Measurements from ENCODE around the gene CDH11. TPM values are rescaled to one million over a fixed set of nuclear protein-coding genes. Genes with fewer than 3 reads are reported as not detected.

Gene CDH11
- total and polyA plus RNA-seq, 2 of the 4 experiments (the other 2 are of a cell fraction) = 266 to 601 TPM

DNA sequence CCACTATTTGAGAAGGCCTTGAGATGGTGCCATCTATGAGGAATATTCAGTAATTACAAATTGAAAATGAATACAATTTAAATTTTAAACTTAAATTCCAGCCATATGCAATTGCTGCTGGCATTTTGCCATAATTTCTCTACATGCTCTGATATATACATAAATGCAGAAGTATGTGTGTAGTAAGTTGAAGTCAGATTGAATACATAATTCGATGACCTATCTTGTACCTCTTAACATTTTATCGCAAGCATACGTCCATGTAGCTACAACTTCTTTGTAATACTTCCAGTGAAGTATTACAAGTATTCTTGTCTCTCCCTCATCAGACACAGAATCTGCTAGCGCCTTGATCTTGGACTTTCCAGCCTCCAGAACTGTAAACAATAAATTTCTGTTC lies 26.0 kb downstream of the CDH11 start:
- H3K14ac ChIP-seq (replicated peaks; ENCODE audit: low read depth, low read length) = no peak overlapping the region
- H3K4ac ChIP-seq (ENCODE audit: low read depth, low read length) = no peak overlapping the region
- H2BK5ac ChIP-seq (ENCODE audit: low read depth, low read length, poor library complexity, severe bottlenecking) = no peak overlapping the region
- no peak overlapping the region for H2BK20ac ChIP-seq (ENCODE audit: low read depth, low read length)
- POLR2A ChIA-PET (ENCODE audit: unreplicated experiment) = no interaction called here
- no peak overlapping the region for H3K56ac ChIP-seq (ENCODE audit: extremely low read depth, insufficient read depth, low read length)
- no peak overlapping the region for H3K4me2 ChIP-seq (ENCODE audit: low read depth, low read length)
- WGBS, 2 experiments (ENCODE audit: extremely low coverage in 2 of 2, insufficient read length in 1 of 2) = no CpG with 5 or more reads among the region's 4 CpGs
- H3K23ac ChIP-seq (ENCODE audit: low read depth, low read length) = no peak overlapping the region
- no peak overlapping the region for H4K8ac ChIP-seq (ENCODE audit: low read depth in 2 of 2, low read length in 2 of 2)
- no TSS peak for BruUV-seq (replicated peaks)
- no peaks in the 10 kb centered on the region for H3K9me1 ChIP-seq (ENCODE audit: insufficient read depth, low read length)
- intact Hi-C loops (cut with micrococcal nuclease) = no loop called here
- H2AK9ac ChIP-seq (replicated peaks; ENCODE audit: low read depth, low read length, poor library complexity) = no peak overlapping the region
- no peak overlapping the region for H2BK120ac ChIP-seq (ENCODE audit: low read depth, low read length)
- H3K9me3 ChIP-seq (ENCODE audit: control insufficient read depth, insufficient read depth, low read length) = no peaks in the 10 kb centered on the region
- no peak overlapping the region for H3K27ac ChIP-seq (ENCODE audit: insufficient read depth, low read length)
- H4K91ac ChIP-seq (ENCODE audit: insufficient read depth, low read depth, low read length) = no peak overlapping the region
- H3K4me1 ChIP-seq (ENCODE audit: control insufficient read depth, insufficient read depth, low read length) = peaks cover 3% of the 10 kb centered on the region; the same call in 1 of the 2 replicates
- no peak overlapping the region for H3K4me3 ChIP-seq (ENCODE audit: insufficient read depth, low read depth, low read length)
- no peak overlapping the region for H2AFZ ChIP-seq (replicated peaks; ENCODE audit: low read length, poor library complexity)
- peaks cover 56% of the 10 kb centered on the region for H4K20me1 ChIP-seq (ENCODE audit: insufficient read depth, low read length)
- no peak overlapping the region for H4K5ac ChIP-seq (ENCODE audit: low read depth, low read length)
- peaks cover 40 to 60% of the 10 kb centered on the region in 2 experiments for H3K79me1 ChIP-seq (ENCODE audit: low read depth in 1 of 2, low read length in 2 of 2)
- ATAC-seq (ENCODE audit: low read depth) = no peak
- no peaks in the 10 kb centered on the region for H3K27me3 ChIP-seq (ENCODE audit: control insufficient read depth, insufficient read depth, low read length)
- CTCF ChIA-PET = interaction anchor here (0.6 kb wide), 1 partner anchor 212 kb away, joined by 12 read pairs; no protein-coding TSS in a partner anchor
- no peak overlapping the region for H3K18ac ChIP-seq (ENCODE audit: low read depth, low read length)
- in situ Hi-C loops (cut with MboI; ENCODE audit: low sequenced_read_pairs) = no loop called here
- dilution Hi-C loops (cut with HindIII; ENCODE audit: low sequenced_read_pairs, unreplicated experiment) = no loop called here
- no peak overlapping the region for H3K9ac ChIP-seq (ENCODE audit: low read depth, low read length)
- H2BK15ac ChIP-seq (ENCODE audit: low read depth, low read length) = no peak overlapping the region
- H3K36me3 ChIP-seq (ENCODE audit: control insufficient read depth, insufficient read depth, low read length) = peaks cover 18% of the 10 kb centered on the region
- H2AK5ac ChIP-seq (ENCODE audit: low read depth, low read length) = no peak overlapping the region
- no peak for DNase-seq
- TF ChIP-seq BHLHE40 (IDR thresholded peaks at IDR 0.05; ENCODE audit: low read depth, low read length) (no peak), FOS (IDR thresholded peaks at IDR 0.05; ENCODE audit: low read depth, low read length) (no peak), RAD21 (IDR thresholded peaks at IDR 0.05; ENCODE audit: low read length) (no peak), POLR2A (IDR thresholded peaks at IDR 0.05; ENCODE audit: low read depth, low read length) (no peak), MAFK (IDR thresholded peaks at IDR 0.05; ENCODE audit: low read depth, low read length) (no peak), MXI1 (IDR thresholded peaks at IDR 0.05; ENCODE audit: borderline replicate concordance, low read depth, low read length) (no peak), CHD1 (IDR thresholded peaks at IDR 0.05; ENCODE audit: low read depth, low read length) (no peak), NFE2L2 (IDR thresholded peaks at IDR 0.05; ENCODE audit: low read depth, low read length) (no peak), CEBPB (IDR thresholded peaks at IDR 0.05; ENCODE audit: low read depth, low read length) (no peak), SMC3 (IDR thresholded peaks at IDR 0.05; ENCODE audit: low read depth, low read length) (no peak), MAZ (IDR thresholded peaks at IDR 0.05; ENCODE audit: borderline replicate concordance, low read depth, low read length) (no peak), RFX5 (IDR thresholded peaks at IDR 0.05; ENCODE audit: low read depth, low read length) (no peak), CTCF (conservative IDR thresholded peaks at IDR 0.05; ENCODE audit: low read depth, low read length) (no peak)
- TF ChIP-seq, protein P1, sequence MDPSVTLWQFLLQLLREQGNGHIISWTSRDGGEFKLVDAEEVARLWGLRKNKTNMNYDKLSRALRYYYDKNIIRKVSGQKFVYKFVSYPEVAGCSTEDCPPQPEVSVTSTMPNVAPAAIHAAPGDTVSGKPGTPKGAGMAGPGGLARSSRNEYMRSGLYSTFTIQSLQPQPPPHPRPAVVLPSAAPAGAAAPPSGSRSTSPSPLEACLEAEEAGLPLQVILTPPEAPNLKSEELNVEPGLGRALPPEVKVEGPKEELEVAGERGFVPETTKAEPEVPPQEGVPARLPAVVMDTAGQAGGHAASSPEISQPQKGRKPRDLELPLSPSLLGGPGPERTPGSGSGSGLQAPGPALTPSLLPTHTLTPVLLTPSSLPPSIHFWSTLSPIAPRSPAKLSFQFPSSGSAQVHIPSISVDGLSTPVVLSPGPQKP (IDR thresholded peaks at IDR 0.05; ENCODE audit: borderline replicate concordance, low read depth, low read length) = no peak
- TF ChIP-seq, protein P2, sequence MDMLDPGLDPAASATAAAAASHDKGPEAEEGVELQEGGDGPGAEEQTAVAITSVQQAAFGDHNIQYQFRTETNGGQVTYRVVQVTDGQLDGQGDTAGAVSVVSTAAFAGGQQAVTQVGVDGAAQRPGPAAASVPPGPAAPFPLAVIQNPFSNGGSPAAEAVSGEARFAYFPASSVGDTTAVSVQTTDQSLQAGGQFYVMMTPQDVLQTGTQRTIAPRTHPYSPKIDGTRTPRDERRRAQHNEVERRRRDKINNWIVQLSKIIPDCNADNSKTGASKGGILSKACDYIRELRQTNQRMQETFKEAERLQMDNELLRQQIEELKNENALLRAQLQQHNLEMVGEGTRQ (IDR thresholded peaks at IDR 0.05; ENCODE audit: low read depth, low read length) = no peak
